ENCODE measurements around the gene SPRYD7.
"Not testable (repeated sequence)": the region's sequence is repeated elsewhere in the genome, so short reads cannot be mapped to it uniquely, and the experiment has no call there.

SPRYD7 gene

DNA sequence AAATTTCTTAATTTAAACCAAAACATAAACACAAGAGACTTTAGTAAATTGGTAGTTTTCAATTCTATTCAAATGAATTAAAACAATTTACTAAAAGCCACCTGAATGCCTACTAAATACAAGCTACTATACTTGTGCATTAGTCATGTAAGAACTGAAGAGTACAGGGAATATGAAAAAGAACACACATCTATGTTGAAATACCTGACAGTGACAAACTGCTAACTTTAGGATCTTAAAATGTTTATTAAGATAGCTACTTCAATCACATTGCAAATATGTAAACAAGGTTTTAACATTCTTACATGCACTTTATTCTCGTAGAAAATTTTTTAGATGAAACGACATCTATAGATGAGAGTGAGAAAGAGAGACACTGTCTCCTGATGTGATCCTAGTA is 4.1 kb downstream of the SPRYD7 start:
- DNase-seq, result no peak

DNA sequence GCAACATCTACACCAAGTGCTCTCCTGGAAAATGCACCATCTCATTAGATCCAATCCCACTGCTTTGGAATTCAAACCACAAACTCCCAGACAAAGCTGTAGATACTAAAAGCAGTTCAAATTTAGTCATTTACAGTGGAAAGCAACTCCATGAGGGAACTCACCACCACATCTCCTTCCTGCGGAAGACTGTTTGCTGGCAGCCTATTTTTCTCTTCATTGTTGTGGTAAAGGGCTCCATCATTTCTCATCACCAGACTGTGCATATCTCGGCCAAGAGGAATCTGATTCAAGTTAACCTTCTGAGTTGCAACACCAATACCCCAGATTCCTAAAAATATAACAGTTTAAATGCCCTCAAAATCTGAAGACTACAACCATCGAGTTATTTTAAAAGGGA is 8.4 kb downstream of the SPRYD7 start:
- DNase-seq, result no peak

GRCh38 chr13:49925881-49926418 is 10.2 kb downstream of the SPRYD7 start:
- DNase-seq, result no peak

DNA sequence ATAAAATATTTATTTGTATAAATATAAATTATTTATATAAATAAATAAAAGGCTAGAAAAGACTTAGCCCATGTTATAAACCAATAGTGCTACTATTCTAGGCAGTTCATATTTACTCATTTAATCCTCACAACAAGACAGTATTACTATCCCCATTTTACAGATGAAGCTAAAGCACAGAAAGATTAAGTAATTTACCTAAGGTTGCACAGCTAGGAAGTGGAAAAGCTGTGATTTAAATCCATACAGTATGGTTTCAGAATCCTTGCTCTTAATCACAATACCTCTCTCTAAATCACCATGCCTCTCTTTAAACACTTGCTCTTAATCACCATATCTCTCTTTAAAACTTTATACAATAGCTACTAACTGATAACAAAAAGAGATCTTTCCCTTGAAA is 13.8 kb downstream of the SPRYD7 start:
- no peak for DNase-seq

DNA sequence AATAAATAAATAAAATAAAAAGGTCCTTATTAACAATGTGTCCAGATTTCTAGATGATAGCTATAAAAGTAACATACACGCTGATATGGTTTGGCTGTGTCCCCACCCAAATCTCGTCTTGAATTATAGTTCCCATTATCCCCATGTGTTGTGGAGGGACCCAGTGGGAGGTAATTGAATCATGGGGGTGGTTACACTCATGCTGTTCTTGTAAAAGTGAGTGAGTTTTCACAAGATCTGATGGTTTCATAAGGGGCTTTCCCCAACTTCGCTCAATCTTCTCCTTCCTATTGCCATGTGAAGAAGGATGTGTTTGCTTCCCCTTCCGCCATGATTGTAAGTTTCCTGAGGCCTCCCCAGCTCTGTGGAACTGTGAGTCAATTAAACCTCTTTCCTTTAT is 15.2 kb downstream of the SPRYD7 start:
- DNase-seq, result not testable (repeated sequence)

DNA sequence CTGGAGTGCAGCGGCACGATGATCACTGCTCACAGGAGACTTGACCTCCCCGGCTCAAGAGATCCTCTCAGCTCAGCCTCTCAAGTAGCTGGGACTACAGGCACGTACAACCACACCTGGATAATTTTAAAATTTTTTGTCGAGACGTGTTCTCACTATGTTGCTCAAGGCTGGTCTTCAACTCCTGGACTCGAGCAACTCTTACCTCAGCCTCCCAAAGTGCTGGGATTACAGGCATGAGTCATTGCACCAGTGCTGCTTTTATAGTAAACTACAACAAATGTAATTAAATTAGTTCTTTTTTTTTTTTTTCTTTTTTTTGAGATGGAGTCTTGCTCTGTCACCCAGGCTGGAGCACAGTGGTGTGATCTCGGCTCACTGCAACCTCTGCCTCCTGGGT is 18.0 kb downstream of the SPRYD7 start:
- not testable (repeated sequence) for DNase-seq

- DNase-seq, result no peak
Measured at GRCh38 chr13:49914947-49915346, 21.2 kb downstream of the SPRYD7 start.

GRCh38 chr13:49908637-49909036 is 27.5 kb downstream of the SPRYD7 start:
- no peak for DNase-seq

DNA sequence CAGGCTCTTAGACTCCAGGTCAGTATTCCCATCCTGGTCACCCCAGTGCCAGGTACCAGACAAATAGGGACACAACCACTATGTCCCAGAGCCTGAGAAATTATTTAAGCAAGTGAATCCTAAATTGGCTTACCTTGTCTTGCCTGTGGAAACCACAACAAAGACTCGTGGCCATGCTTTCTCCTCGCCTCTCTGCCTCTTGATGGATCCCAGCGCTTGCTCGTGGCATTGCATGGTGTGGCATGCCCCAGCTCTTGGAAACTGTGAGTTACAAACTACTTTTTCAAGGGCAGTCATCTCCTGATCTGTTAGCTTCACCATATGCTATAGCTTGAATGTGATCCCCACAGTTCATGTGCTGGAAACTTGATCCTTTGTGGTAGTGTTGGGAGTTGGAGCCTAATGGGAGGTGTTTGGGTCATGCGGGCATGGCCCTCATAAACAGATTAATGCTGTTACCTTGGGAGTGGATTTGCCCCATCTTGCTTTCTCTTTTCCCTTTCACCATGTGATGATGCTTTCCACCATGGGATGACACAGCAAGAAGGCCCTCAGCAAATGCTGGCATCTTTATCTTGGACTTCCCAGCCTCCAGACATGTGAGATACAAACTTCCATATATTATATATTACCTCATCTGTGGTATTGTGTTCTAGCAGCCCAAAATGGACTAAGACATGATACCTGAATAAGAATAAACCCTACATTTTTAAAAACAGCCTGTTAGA is 31.2 kb downstream of the SPRYD7 start:
- no peak for DNase-seq

DNA sequence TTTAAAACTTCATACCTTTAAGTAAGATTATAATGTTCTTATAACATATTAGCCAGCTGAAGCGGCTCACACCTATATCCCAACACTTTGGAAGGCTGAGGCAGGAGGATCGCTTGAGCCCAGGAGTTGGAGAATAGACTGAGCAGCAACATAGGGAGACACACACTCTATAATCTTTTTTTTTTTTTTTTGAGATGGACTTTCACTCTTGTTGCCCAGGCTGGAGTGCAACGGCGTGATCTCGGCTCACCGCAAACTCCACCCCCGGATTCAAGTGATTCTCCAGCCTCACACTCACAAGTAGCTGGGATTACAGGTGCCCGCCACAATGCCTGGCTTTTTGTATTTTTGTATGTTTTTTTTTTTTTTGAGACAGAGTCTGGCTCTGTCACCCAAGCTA is 37.3 kb downstream of the SPRYD7 start:
- DNase-seq, result no peak

GRCh38 chr13:49897713-49898112 is 38.4 kb downstream of the SPRYD7 start:
- DNase-seq, result no peak

DNA sequence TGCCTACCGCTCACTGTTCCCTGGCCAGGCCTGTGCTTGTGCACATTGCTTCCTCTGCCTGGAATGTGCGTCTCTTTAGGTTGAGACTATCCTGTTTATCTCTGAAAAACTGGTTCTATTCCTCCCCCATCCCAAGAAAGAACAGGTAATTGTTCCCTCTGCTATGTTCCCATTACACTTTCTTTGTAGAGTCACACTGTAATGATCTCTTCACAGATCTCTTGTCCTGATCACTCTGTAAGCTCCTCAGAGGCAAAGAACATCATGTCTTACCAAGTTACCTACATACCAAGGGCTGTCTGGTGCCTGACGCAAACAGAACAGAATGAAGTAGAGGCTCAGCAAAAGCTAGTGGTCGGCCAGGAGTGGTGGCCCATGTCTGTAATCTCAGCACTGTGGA is 40.3 kb downstream of the SPRYD7 start:
- no peak for DNase-seq

DNA sequence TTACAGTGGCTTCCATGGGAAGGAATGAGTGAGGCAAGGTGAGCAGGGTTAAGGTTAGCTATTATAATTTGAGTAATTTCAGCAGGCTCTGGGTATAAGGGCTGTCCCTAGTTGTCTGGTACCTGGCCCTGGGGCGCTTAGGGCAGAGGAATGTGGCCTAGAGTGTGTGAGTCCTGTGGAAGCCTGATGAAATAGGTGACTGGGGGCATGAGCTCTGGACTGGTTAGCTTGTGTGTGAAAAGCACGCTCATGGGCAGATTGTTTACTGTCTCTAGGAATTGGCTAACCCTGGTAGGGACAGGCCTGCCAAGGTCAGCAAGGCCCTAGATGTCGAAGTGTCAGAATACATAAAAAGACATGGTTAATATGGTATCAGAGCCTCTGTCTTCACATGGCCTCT is 42.5 kb downstream of the SPRYD7 start:
- no peak for DNase-seq

DNA sequence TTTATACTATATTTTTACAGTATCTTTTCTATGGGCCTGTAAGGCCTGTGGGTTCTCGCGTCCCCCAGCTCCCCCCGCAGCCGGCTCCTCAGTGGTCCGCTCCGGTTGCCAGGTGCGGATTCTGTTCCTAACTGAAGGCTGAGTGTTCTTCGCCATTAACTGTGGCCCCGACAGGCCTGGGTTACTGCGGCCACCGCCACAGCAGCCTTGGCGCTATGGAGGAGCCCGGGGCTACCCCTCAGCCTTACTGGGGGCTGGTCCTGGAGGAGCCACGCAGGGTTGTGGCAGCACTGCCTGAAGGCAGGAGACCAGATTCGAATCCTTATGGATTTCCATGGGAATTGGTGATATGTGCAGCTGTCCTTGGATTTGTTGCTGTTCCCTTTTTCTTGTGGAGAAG is 45.8 kb downstream of the SPRYD7 start:
- DNase-seq, result no peak

DNA sequence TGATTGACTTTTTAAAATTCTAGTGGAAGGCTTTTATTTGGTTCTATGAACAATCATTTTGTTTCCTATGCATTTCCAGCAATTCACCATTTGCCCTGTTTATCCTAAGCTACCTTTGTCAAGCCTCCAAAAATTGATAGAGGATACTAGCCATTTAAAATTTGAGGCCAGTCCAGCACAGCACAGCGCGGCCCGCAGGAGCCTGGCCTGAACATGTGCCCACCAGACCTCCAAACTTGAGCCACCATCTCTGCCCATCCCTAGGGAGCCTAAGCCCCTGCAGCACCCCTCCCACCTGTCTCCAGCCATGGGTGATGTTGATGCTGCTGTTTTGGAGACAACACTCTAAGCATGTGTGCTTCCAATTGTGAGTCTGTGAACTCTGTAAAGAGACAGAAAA is 57.5 kb downstream of the SPRYD7 start:
- no peak for DNase-seq

- no peak for DNase-seq
Measured at GRCh38 chr13:49877629-49878218, 58.4 kb downstream of the SPRYD7 start.

DNA sequence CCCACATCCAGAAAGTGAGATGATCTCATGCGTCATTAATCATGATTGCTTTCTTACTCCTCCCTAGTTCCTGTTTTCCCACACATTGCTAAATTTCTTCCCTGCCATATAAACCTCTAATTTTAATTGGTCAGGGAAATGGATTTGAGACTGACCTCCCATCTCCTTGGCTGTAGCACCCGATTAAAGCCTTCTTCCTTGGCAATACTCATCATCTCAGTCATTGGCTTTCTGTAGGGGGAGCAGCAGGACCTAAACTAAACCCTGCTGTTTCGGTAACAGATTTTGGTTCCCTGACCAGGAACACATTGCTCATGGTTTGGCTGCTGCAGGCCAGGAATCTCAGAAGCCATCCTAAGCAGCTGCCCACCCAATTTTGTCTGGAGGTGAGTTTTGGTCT is 61.7 kb downstream of the SPRYD7 start:
- DNase-seq, result no peak

- DNase-seq, result no peak
Measured at GRCh38 chr13:49869519-49869918, 66.6 kb downstream of the SPRYD7 start.

- no peak for DNase-seq
Measured at GRCh38 chr13:49867834-49868233, 68.3 kb downstream of the SPRYD7 start.

DNA sequence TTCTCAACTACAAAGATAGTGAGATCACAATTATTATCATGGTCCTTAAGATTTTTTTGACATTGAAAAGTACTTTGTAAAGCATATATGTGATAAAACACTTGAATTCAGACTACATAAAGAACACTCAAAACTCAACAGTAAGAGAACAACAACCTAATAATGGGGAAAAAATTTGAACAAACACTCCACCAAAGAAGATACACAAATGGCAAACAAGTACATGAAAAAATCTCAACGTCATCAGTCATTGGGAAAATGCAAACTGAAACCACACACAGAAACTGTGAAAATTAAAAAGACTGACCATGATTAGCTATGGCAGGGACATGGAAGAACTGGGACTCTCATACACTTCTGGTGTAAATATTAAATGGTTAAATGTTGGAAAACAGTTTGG is 70.9 kb downstream of the SPRYD7 start:
- no peak for DNase-seq

DNA sequence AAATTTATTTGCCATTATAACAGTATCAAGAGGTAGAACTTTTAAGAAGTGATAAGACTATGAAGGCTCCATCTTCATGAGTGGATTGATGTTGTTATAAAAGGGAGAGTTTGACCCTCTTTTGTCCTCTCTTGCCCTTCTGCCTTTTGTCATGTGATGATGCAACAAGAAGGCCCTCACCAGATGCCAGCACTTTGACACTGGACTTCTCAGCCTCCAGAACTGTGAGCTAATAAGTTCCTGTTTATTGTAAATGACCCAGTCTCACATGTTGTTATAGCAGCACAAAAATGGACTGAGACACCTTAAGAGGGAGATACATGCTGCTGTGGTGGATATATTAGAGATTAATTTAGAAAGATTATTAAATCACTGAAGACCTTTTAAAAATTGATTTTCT is 71.6 kb downstream of the SPRYD7 start:
- no peak for DNase-seq
